ENCODE results near the gene ZC3H18.

The ZC3H18 gene

DNA sequence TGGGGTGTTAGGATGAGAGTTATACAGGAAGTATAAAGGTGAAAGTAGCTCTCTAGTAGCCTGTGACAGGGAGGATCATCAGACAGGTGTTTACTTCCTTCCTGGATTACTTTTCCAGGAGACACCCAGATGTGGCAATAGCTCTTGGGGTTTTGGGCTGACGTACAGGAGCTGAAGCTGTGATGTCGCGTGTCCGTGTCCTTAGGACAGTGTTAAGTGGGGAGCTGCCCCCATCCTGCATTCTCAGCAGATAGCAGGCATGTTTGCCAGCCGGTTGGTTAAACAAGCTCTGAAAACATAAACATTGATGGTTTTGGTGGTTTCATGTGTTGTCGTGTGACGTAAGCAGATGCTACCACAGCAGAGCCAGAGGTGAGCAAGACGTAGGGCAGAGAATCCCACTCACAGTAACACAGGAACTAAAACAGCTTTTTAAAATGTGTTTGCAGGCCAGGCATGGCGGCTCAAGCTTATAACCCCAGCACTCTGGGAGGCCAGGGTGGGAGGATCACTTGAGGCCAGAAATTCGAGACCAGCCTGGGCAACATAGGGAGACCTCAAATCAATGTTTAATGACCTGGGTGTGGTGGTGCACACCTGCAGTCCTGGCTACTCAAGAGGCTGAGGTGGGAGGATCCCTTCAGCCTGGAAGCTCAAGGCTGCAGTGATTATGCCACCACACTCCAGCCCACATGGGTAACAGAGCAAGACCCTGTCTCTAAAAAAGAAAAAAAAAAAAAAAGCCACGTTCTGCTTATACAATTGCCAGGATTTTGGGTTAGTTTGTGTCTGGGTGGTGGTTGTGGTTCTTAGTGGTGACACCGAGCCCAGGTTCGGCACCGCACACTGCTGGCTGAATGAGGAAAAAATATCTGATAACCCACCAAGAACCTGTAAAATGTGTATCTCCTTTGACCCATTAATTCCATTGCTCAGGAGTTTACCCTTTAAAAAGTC lies 49.9 kb downstream of the ZC3H18 start:
- DNase-seq (ENCODE audit: low read depth in 2 of 2, low spot score in 1 of 2) = peak; percentile 47 to 50

DNA sequence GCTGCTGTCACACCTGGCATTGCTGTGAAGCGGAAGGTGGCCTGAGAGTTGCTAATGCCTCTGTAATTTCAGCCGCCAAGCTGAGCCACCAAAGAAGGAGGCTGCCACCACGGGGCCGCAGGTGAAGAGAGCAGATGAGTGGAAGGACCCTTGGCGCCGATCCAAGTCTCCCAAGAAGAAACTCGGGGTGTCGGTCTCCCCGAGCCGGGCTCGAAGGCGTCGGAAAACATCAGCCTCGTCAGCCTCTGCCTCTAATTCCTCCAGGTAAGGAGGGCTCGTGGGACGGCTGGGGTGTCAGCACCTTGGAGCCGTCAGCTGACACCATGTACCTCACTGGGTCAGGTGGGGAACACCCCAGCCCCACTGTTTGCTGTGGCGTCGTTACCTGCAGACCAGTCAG lies 51.9 kb downstream of the ZC3H18 start:
- DNase-seq (ENCODE audit: low read depth in 2 of 2, low spot score in 1 of 2) = no peak

DNA sequence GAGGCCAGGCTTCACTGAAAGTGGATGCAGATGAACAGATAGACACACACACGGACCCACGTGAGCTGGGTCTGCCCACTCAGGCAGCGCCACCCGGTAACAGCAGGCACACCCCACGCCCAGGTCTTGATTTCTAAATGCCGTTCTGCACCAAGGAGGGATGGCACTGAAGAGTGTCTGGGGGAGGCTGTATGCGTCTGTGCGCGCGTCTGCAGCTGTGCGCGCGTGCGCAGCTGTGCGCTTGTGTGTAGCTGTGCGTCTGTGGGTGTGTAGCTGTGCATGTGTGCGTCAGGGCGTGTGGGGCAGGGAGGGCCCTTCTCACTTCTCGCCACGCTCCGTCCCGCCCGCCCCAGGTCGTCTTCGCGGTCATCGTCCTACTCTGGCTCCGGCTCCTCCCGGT lies 52.7 kb downstream of the ZC3H18 start:
- no peak for DNase-seq (ENCODE audit: low read depth in 2 of 2, low spot score in 1 of 2)

DNA sequence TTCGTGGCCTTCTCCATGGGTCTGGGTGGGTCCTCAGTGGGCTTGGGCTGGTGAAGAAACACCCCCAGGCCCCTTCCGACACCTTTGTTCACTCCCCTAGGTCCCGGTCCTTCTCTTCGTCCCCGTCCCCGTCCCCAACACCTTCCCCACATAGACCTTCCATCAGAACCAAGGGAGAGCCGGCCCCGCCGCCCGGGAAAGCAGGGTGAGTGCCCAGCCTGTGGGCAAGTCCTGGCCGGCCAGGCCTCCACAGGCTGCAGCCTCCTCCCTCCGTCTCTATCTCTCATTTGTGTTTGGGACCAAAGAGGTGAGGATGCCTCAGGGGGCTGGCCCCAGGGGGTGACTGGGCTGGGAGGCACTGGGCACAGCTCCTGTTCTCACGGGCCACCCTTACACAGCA lies 53.7 kb downstream of the ZC3H18 start:
- no peak for DNase-seq (ENCODE audit: low read depth in 2 of 2, low spot score in 1 of 2)

DNA sequence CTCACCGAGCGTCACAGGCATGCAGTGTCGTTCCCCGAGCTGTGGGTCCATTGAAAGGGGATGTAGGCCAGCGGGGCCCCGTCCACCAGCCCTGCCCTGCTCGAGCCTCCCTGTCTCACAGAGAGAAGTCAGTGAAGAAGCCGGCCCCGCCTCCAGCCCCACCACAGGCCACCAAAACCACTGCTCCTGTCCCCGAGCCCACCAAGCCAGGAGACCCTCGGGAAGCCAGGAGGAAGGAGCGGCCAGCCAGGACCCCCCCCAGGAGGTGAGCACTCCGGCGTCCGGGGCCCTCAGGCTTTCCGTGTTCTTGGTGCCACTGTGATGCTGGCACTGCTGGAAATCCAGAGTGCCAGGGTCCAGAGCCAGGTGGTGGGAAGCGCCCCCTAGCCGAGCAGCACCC lies 54.3 kb downstream of the ZC3H18 start:
- no peak for DNase-seq (ENCODE audit: low read depth in 2 of 2, low spot score in 1 of 2)

DNA sequence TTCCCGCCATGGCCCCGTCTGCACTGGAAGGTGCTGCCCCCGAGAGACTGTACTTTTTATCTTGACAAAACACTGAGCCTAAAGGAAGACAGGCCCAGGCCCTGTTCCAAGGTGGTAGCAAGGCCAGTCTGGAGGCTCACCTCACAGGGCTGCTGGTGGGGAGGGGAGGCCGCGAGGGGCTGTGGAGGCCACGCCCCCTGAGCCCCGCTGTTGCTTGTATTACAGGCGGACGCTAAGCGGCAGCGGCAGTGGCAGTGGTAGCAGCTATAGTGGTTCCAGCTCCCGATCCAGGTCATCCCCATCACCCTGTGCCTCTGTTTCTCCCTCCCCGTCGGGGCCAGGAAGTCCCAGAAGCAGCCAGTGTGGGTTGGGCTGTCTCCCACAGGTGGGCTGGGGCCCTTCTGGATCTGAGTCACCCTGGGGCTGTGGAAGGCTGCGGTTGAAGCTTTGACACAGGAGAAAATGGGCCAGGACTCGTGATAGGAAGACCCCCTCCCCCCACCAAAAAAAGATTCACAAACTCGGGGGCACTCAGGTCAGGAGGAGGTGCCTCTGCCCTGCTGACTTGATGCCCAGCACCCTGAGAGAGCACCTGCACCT lies 54.9 kb downstream of the ZC3H18 start:
- no peak for DNase-seq (ENCODE audit: low read depth in 2 of 2, low spot score in 1 of 2)

DNA sequence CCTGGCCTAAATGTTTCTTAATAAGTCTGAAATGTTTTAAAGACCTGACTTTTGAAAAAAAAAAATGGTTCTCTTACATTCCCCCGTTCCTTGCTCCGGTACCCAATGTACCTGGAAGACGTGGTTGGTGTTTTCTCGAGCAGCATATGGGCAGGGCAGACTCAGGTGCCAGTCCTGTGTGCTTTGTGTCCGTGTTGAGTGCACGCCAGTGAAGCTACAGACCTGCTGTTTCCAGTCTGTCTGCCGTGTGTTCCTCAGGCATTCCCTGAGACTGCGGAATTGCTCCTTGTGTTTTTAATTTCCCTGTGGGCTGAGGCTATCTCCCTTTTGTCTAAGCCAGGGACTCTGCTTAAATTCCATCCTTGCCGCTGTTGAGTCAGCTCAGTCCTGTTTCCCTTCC lies 56.4 kb downstream of the ZC3H18 start:
- DNase-seq (ENCODE audit: low read depth in 2 of 2, low spot score in 1 of 2) = no peak

DNA sequence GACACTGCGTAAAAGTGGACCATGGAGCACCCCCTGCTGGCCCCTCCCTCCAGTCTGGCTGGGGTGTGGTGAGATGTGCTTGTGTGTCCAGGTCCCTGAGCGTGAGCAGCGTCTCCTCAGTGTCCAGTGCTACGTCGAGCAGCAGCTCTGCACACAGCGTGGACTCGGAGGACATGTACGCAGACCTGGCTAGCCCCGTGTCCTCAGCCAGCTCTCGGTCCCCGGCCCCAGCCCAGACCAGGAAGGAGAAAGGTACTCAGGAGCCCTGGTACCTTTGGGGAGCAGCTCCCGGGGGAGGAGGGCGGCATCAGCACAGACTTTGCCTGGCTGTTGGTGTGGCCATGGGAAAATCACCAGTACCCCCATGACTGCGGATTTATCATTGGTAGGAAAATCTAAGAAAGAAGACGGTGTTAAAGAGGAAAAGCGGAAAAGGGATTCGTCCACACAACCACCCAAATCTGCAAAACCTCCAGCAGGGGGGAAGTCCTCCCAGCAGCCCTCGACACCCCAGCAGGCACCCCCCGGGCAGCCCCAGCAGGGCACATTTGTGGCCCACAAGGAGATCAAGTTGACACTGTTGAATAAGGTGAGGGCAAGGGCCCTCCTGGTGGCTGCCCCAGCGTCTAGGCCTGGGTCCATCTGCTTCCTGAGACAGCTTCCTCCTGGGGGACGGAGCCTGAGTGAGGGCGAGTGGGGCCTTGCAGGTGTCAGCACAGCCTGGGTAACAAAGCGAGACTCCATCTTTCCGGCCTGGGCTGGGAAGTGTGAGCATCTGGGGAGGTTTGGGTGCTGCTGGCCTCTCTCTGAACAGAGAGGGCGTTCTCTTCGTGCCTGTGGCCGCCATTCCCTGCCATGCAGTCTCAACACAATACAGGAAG lies 57.6 kb downstream of the ZC3H18 start:
- DNase-seq (ENCODE audit: low read depth in 2 of 2, low spot score in 1 of 2) = no peak

DNA sequence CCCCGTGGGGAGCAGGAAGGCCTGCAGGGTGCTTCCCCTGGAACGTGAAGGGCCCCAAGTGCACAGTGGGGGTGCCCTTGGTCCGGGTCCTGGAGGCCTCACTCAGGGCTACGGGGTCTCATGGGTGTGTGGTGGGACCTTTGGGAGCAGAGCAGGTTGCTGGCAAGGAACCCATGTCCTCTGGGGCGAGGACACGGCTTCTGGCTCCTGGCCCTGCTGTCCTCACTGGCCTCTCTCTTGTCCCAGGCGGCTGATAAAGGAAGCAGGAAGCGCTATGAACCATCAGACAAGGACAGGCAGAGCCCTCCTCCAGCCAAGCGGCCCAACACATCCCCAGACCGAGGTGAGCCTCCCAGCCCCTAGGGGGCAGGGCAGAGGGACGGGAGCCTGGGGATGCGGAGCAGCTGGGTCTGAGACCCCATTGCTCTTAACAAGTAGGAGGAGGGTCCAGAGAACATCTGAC lies 58.3 kb downstream of the ZC3H18 start:
- no peak for DNase-seq (ENCODE audit: low read depth in 2 of 2, low spot score in 1 of 2)

DNA sequence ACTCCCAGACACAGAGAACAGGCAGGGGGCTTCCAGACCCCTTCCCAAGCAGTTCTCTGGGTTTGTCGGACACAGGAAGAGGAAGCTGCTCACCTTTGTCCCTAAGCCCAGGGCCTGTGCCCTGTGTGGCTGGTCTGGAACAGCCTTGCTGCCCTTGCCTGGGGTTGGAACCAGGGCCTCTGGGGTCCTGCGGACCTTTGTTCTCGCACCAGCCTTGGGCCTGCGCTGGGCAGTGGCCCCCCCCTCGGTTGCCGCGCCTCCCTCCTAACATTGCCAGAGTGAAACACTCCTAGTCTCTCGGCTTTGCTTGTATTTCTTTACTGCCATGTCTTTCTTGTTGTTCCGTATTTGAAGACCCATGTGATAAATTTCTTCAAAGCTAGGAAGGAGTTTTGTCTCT lies 59.6 kb downstream of the ZC3H18 start:
- no peak for DNase-seq (ENCODE audit: low read depth in 2 of 2, low spot score in 1 of 2)

DNA sequence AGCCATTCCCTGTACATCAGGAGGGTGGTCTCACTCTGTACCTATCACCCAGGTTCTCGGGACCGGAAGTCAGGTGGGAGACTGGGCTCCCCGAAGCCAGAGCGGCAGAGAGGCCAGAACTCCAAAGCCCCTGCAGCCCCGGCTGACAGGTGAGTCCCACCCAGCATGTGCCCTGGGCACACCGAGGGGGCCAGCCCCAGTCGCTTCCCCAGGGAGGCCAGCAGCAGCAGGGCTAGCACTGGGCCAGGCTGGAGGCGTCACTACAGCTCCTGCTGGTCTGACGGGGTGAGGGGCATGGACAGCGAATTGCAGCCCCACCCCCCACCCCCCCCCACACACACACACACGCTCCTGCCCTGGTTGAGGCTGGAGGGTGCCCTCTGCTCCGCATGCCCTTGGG lies 60.2 kb downstream of the ZC3H18 start:
- no peak for DNase-seq (ENCODE audit: low read depth in 2 of 2, low spot score in 1 of 2)

DNA sequence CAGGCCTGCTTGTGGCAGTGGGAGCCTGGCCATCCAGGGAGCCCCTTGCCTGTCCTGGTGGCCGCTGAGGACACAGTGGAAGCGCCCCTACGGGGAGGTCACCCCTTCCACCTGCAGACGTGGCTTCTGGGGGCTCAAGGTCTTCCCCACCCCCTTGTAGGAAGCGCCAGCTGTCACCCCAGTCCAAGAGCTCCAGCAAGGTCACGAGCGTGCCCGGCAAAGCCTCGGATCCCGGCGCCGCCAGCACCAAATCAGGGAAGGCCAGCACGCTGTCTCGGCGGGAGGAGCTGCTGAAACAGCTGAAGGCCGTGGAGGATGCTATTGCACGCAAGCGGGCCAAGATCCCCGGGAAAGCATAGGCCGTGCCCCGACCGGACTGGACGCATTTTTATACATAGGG lies 60.7 kb downstream of the ZC3H18 start:
- no peak for DNase-seq (ENCODE audit: low read depth in 2 of 2, low spot score in 1 of 2)

DNA sequence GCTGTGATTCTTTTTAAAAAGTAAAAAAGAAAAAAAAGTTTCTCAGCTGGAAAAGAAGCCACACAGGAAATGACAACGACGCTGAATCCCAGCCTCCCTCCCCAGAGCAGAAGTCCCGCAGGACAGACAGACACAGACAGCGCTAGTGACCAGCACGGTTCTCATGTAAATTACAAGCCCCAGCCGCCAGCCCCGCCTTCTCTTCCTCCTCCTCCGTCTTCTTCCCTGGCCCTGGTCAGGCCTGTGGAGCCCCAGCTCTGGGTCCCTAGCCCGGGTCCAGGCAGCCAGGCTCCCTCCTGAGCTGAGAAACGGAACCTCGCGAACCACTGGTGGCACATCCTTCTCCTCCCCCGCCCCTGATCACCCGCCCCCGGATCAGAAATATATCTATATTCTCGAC lies 61.2 kb downstream of the ZC3H18 start:
- DNase-seq (ENCODE audit: low read depth in 2 of 2, low spot score in 1 of 2) = no peak

DNA sequence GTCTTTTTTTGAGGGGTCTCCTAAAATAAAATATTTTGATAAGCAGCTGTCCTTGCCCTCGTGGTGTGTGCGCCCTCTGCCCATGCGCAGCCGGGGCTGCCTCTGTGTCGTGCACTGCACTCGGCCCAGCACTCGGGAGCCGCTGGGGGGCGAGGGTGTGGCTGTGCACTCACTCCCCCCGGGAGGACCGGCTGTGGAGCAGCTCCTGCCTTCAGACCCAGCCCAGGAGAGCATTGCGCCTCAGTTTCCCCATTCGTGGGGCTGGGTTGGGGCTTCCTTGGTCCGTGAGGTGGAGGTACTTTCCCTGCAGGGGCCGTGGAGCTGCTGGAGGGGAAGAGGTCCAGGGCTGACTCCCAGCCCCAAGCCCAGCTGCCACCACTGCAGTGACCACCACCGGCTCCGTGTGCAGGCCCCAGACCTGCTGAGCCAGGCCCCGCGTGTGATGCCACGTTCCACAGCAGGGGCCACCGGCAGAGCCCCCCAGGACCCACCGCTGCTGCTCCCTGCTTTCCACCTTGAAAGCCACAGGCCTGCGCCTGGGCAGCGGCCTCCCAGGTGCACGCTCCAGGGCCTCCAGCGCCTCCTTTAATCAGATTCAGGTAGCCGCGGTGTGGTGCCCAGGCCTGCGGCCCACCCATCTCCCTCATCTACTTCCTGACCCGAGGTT lies 61.9 kb downstream of the ZC3H18 start:
- no peak for DNase-seq (ENCODE audit: low read depth in 2 of 2, low spot score in 1 of 2)

DNA sequence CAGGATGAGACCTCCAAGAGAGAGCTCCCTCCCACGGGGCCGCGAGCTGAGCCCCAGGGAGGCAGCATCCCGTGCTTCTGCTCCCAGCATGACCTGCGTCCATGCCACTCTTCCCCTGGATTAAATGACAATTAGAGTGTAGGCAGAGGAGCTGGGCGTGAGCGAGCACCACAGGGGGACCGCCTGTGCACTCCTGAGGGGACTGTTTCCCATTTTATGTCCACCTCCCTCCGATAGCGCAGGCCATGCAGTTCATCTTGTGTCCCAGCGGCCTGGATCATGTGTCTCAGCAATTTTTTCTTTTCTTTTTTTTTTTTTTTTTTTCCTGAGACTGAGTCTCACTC lies 62.4 kb downstream of the ZC3H18 start:
- DNase-seq (ENCODE audit: low read depth in 2 of 2, low spot score in 1 of 2) = no peak

DNA sequence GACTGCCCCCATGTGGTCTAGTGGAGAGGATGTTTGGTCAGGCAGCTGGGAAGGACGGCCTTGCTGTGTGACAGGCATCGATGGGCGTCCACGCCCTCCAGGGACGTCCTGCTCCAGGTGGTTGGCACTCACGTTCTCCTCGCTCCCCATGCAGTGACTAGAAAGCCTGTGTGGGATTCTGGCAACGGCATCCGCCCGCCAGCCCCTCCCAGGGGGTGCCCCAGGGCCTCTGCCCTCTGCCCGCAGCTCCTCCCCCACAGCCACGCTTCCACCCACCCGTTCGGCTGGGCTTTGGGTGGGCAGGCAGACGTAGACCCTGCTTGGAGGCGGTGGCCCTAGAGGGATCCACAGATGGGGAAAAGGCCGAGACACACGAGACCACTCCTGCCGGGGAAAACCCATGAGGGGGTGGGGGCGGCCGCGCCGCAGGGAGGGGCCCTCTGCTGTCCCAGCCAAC lies 63.5 kb downstream of the ZC3H18 start:
- peak in 1 of 2 donors; percentile 19 for DNase-seq (ENCODE audit: low read depth in 2 of 2, low spot score in 1 of 2)

DNA sequence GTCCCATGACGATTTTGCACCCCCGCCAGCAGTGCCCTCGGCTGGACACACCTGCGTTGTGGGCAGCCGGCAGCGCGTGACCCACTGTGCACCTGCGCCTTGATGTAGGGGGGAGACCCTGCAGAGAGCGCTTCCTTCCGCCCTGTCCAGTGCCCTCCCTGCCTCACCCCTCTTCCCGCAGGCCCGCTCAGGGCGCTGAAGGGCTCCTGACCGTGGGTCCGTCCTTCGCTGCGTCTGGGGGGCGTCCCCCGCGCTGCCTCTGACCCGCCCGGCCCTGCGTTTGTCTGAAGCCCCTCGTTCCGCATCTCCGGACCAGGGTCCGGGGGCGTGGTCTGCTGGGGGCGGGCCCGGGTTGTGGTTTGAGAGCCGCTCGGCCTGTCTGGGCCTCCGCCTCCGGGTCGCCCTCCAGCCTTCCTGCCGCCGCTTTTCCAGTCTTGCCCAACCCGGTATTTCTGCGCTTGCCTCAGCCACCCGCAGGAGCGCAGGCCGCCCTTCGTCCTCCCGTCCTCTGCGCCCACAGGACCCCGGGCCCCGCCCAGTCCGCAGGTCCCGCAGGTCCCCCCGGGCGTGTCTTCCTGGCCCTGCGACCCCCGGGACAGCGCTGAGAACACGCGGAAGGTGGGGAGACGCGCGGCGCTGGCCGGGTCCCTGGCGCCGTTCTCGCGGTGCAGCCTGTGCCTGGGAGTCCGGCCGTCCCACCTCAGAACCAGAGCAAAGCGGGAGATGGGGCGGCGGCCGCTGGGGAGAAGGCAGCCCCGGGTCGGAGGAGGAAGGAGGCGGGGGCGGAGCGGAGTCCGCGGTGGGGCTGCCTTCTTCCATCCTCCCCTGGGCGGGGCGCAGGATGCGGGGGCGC lies 64.2 kb downstream of the ZC3H18 start:
- peak in 1 of 2 donors; percentile 19 for DNase-seq (ENCODE audit: low read depth in 2 of 2, low spot score in 1 of 2)

DNA sequence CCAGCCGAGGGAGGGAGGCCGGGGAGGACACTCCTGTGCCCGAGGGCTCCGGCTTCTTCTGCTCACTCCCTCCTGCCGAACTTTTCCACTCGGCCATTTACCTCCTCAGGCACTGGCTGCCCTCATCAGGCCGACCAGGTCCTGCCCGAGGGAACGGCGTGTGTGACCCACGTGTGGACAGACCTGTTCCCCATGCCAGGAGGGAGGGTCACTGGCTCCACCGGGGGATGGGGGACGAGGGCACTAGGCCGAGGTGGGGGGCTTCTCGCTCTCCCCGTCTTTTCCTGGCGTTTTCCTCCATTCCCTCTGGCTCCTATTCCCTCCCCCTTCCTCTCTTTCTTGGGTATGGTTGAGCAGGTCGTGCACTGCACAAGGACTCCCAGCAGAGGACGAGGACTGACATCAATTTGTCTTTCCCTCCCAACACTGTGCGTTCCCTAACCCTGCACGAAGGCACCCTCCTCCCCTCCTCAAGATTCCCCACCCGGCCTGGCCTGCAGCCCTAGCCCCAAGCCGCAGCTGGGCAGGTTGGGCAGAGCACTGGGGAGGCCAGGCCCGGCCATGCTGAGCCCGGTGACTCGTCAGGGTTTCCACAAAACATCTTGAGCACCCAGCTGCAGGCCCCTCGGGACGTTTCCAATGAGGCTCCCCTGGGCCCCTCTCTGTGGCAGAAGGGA lies 64.9 kb downstream of the ZC3H18 start:
- DNase-seq (ENCODE audit: low read depth in 2 of 2, low spot score in 1 of 2) = no peak

DNA sequence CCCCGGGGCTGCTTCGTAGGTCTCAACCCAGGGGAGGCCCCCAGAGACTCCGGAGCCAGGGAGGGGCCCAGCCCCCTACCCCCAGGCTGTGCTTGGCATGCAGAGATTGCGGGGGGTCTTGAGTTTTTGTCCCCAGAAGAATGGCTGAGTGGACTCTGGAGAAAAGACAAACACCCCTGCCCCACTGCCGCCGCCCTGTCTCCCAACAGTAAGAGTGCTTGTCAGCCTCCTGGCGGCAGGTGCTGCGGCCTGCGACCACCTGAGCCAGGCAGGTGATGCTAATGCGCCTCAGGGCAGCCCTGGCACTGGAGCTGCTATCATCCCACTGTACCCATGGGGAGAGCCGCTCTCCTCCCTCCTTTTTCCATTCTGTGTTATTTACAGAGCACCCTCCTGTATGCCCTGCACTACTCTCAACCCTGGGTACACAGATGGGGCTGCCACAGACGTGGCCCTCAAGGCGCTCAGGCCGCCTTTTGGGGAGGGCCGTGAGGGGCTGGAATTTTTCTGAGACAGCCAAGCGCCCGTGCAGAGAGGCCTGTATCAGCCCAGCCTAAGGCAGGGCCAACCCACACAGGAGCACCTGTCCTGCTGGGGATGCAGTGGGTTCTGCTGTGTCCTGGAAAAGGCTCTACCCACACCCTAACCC lies 65.6 kb downstream of the ZC3H18 start:
- DNase-seq (ENCODE audit: low read depth in 2 of 2, low spot score in 1 of 2) = no peak

All from stimulated activated CD8-positive, alpha-beta memory T cell treated with anti-CD3 and anti-CD28 coated beads, Interleukin-4, amount 100 ng/mL, for 1 hour (primary cell).